Heart left ventricle (tissue), 16 donors: Measurements from ENCODE around the gene OMA1. TPM values are rescaled to one million over a fixed set of nuclear protein-coding genes. Genes with fewer than 3 reads are reported as not detected.
"Not testable (repeated sequence)": the region's sequence is repeated elsewhere in the genome, so short reads cannot be mapped to it uniquely, and the experiment has no call there.

ENCODE experiments used
- ATAC-seq, 4 donors: fragments of 200-7000 bp; cut with Tn5 transposase; one replicate each; pipeline ENCODE4 v1.9.1; 2020 to 2022; ENCODE audit warnings: moderate library complexity in 4 of 4, mild to moderate bottlenecking in 3 of 4, moderate number of reproducible peaks in 1 of 4
- DNase-seq, 5 donors: peaks; one replicate each; pipeline ENCODE4 v3.0.0-alpha.2; 2020
- H3K27ac ChIP-seq, 12 donors: fragments of 200-600 bp; sonication (generic) in 4 of 12; one replicate each; pipeline versions ENCODE4 v1.5.0 to v1.8.0; 2016 to 2022; ENCODE audit warnings: mild to moderate bottlenecking in 2 of 12
- H3K27me3 ChIP-seq, 9 donors: fragments of 200-600 bp; sonication (generic) in 2 of 9; one replicate each; pipeline versions ENCODE4 v1.5.1 to v1.8.0; 2016 to 2022; ENCODE audit warnings: mild to moderate bottlenecking in 3 of 9
- H3K36me3 ChIP-seq, 9 donors: fragments of 200-600 bp; sonication (generic) in 2 of 9; one replicate each; pipeline versions ENCODE4 v1.5.0 to v1.8.0; 2018 to 2022; ENCODE audit warnings: mild to moderate bottlenecking in 2 of 9
- H3K4me1 ChIP-seq, 12 donors: fragments of 200-600 bp; sonication (generic) in 4 of 12; one replicate each; pipeline versions ENCODE4 v1.5.0 to v1.8.0; 2016 to 2022; ENCODE audit warnings: mild to moderate bottlenecking in 3 of 12
- H3K4me3 ChIP-seq, 12 donors: fragments of 200-600 bp; sonication (generic) in 4 of 12; one replicate each; pipeline versions ENCODE4 v1.5.0 to v1.8.0; 2017 to 2022; ENCODE audit warnings: mild to moderate bottlenecking in 9 of 12, moderate library complexity in 4 of 12
- H3K9me3 ChIP-seq, 12 donors: fragments of 200-600 bp; sonication (generic) in 4 of 12; one replicate each; pipeline versions ENCODE4 v1.5.0 to v1.8.0; 2016 to 2022; ENCODE audit warnings: mild to moderate bottlenecking in 1 of 12
- CTCF ChIP-seq, 12 donors: fragments of 200-600 bp; sonication (generic) in 4 of 12; IDR thresholded peaks; one replicate each; pipeline versions ENCODE4 v1.5.0 to v1.8.0; 2018 to 2022; ENCODE audit warnings: antibody characterized with exemption in 12 of 12, mild to moderate bottlenecking in 5 of 12
- POLR2A ChIP-seq, 2 donors: fragments of 450-650 bp; IDR thresholded peaks; one replicate each; pipeline ENCODE4 v1.6.1; 2017; ENCODE audit warnings: antibody characterized with exemption in 2 of 2, mild to moderate bottlenecking in 2 of 2, moderate library complexity in 2 of 2
- WGBS, 4 donors: extraction: QIAGEN DNeasy Blood & Tissue Kit in 2 of 4; methylation state at CpG; one replicate each; pipeline versions ENCODE4 v1.1.5 to v1.1.7; 2013 to 2018; 5-methylcytosine and 5-hydroxymethylcytosine counted together
- intact Hi-C, 10 donors: fragments of 100-400 bp; cut with DNase I; formaldehyde crosslinking; loops; one replicate each; pipeline versions ENCODE4 v1.11.1 to v1.14.2; 2022
- polyA plus RNA-seq, 2 donors: library from polyadenylated mRNA; stranded (reverse); fragments of 200-250 nt; gene quantifications; one replicate each; pipeline ENCODE4 v1.2.3, GENCODE V29; 2013
- total RNA-seq, 9 donors: library from RNA; depleted of rRNA in 2 of 9; stranded (reverse); fragments of >200 nt in 2 of 9; fragmentation: NEBNext Ultra II Directional in 3 of 9; extraction: Animal tissue kit (Norgen Biotek cat#: 25700) in 3 of 9; gene quantifications; one replicate each; pipeline versions ENCODE4 v1.1.0 to v1.2.4, GENCODE V29; 2016 to 2023
- donor health status: ischemic (EF 13 %, LVEDD 7.1; RV severe dilation, severe dysfunction).
- donor health status: healthy with polysubstance abuse.
- donor health status: DM: no; HTN: yes; CAD: no.
- donor health status: DM: no; HTN: no; CAD: no.
- donor health status: ischemic (EF 25% LVEDD 6.9; RV normal size, moderate dysfunction).
- donor health status: ischemic (EF 25% LVEDD 5.7; RV mildly dilated, moderate dysfunction).
- donor health status: healthy.
- donor health status: DM: yes; HTN: yes; CAD: no.
- donor health status: ischemic (EF 35%, LVEDD 5.7; RV mildly dilated, moderate dysfunction).
- donor health status: nonischemic (EF 11% LVEDD 7.7; RV severe dilation, severe dysfunction).
- donor health status: DM: yes; HTN: yes; CAD: no.
- donor health status: PGD.
- donor health status: ischemic (EF 29% LVEDD 5.4; RV normal size, mild dysfunction).
- donor health status: nonischemic (EF 23%, LVEDD 6.1; RV moderate dilation, normal function).

OMA1 gene
- total and polyA plus RNA-seq, 11 donors: 9.6 to 44.5 (median 28.2) TPM

- intact Hi-C loops: no loop called here
- Histone ChIP-seq H3K27ac (no peak overlapping the region), H3K4me1 (peaks cover 0 to 5% (median 0%) of the 10 kb centered on the region in 12 donors), H3K27me3 (no peaks in the 10 kb centered on the region), H3K4me3 (no peak overlapping the region), H3K9me3 (peaks cover 0 to 3% (median 0%) of the 10 kb centered on the region in 12 donors), H3K36me3 (peaks cover 0 to 39% (median 0%) of the 10 kb centered on the region in 9 donors)
- WGBS, 4 donors: 76 to 87% (median 81%) methylated on average over 4 of the region's 4 CpGs
- TF ChIP-seq POLR2A (IDR thresholded peaks at IDR 0.05) (no peak), CTCF (IDR thresholded peaks at IDR 0.05) (no peak)
- DNase-seq (no peak), ATAC-seq (no peak)
These were observed 49.0 kb downstream of the OMA1 start for GRCh38 chr1:58497499-58497898.

- ATAC-seq (no peak), DNase-seq (no peak)
- no peak for TF ChIP-seq CTCF (IDR thresholded peaks at IDR 0.05)
- no peak for TF ChIP-seq POLR2A (IDR thresholded peaks at IDR 0.05)
- H3K36me3 ChIP-seq: peaks cover 0 to 26% (median 0%) of the 10 kb centered on the region in 9 donors
- no peak overlapping the region for H3K4me3 ChIP-seq
- no peaks in the 10 kb centered on the region for H3K27me3 ChIP-seq
- intact Hi-C loops: no loop called here
- peaks cover 0 to 5% (median 0%) of the 10 kb centered on the region in 12 donors for H3K4me1 ChIP-seq
- H3K27ac ChIP-seq: no peak overlapping the region
- WGBS, 4 donors: 90 to 97% (median 92%) methylated on average over 3 of the region's 3 CpGs
- H3K9me3 ChIP-seq: peaks cover 0 to 4% (median 0%) of the 10 kb centered on the region in 12 donors
These were observed 50.5 kb downstream of the OMA1 start for GRCh38 chr1:58496042-58496441.

- intact Hi-C loops, H3K27me3 ChIP-seq, DNase-seq, H3K4me1 ChIP-seq, H3K27ac ChIP-seq, H3K4me3 ChIP-seq, ATAC-seq: not testable (repeated sequence)
- WGBS, 4 donors: 97 to 99% (median 98%) methylated on average over 15 to 18 of the region's 18 CpGs
- peaks cover 0 to 14% (median 4%) of the 10 kb centered on the region in 9 donors for H3K36me3 ChIP-seq
- H3K9me3 ChIP-seq: peaks cover 0 to 12% (median 0%) of the 10 kb centered on the region in 12 donors
These were observed 57.6 kb downstream of the OMA1 start for GRCh38 chr1:58488914-58489313.

GRCh38 chr1:58487002-58487401 is 59.5 kb downstream of the OMA1 start:
- ATAC-seq (no peak), DNase-seq (no peak)
- TF ChIP-seq POLR2A (IDR thresholded peaks at IDR 0.05): no peak
- no peak for TF ChIP-seq CTCF (IDR thresholded peaks at IDR 0.05)
- intact Hi-C loops: no loop called here
- 92 to 98% (median 96%) methylated on average over 5 of the region's 5 CpGs for WGBS, 4 donors
- H3K9me3 ChIP-seq: peaks cover 0 to 11% (median 0%) of the 10 kb centered on the region in 12 donors
- H3K4me3 ChIP-seq: no peak overlapping the region
- H3K36me3 ChIP-seq: peaks cover 0 to 18% (median 4%) of the 10 kb centered on the region in 9 donors
- H3K27me3 ChIP-seq: no peaks in the 10 kb centered on the region
- no peak overlapping the region for H3K27ac ChIP-seq
- H3K4me1 ChIP-seq: peaks cover 0 to 7% (median 0%) of the 10 kb centered on the region in 12 donors

GRCh38 chr1:58481962-58482361 is 64.6 kb downstream of the OMA1 start:
- ATAC-seq: no peak
- intact Hi-C loops: no loop called here
- WGBS, 4 donors: 93 to 97% (median 96%) methylated on average over 2 of the region's 2 CpGs
- DNase-seq: no peak
- H3K9me3 ChIP-seq: no peaks in the 10 kb centered on the region
- H3K27ac ChIP-seq: no peak overlapping the region
- peaks cover 0 to 7% (median 0%) of the 10 kb centered on the region in 12 donors for H3K4me1 ChIP-seq
- no peaks in the 10 kb centered on the region for H3K27me3 ChIP-seq
- peaks cover 0 to 44% (median 3%) of the 10 kb centered on the region in 9 donors for H3K36me3 ChIP-seq
- no peak for TF ChIP-seq CTCF (IDR thresholded peaks at IDR 0.05)
- TF ChIP-seq POLR2A (IDR thresholded peaks at IDR 0.05): no peak
- no peak overlapping the region for H3K4me3 ChIP-seq
